Left ventricle myocardium superior (tissue), 1 donor: ENCODE measurements around the gene EVC2. TPM values are rescaled to one million over a fixed set of nuclear protein-coding genes. Genes with fewer than 3 reads are reported as not detected.
"Not testable (repeated sequence)": the region's sequence is repeated elsewhere in the genome, so short reads cannot be mapped to it uniquely, and the experiment has no call there.

Source experiments
- ATAC-seq: fragments of 200-7000 bp; cut with Tn5 transposase; one replicate; pipeline ENCODE4 v1.9.1; 2020; ENCODE audit warnings: mild to moderate bottlenecking, moderate library complexity
- DNase-seq: peaks from one replicate; pipeline ENCODE4 v3.0.0-alpha.2; 2020
- intact Hi-C: fragments of 100-400 bp; cut with micrococcal nuclease; formaldehyde crosslinking; loops from one replicate; pipeline ENCODE4 v1.11.0; 2022
- total RNA-seq: library from RNA; stranded (reverse); fragmentation: NEBNext Ultra II Directional; extraction: Animal tissue kit (Norgen Biotek cat#: 25700); gene quantifications from one replicate; pipeline ENCODE4 v1.2.1, GENCODE V29; 2021
- donor health status: DM: no; HTN: yes; CAD: no; lungs with severe emphysema.

The EVC2 gene
- total RNA-seq, 1 donor from 2014 or later = 1.5 TPM

DNA sequence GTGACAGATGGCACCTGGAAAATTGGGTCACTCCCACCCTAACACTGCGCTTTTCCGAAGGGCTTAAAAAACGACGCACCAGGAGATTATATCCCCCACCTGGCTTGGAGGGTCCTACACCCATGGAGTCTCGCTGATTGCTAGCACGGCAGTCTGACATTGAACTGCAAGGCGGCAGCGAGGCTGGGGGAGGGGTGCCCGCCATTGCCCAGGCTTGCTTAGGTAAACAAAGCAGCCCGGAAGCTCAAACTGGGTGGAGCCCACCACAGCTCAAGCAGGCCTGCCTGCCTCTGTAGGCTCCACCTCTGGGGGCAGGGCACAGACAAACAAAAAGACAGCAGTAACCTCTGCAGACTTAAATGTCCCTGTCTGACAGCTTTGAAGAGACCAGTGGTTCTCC is 114.5 kb downstream of the EVC2 start:
- ATAC-seq, DNase-seq, intact Hi-C loops: not testable (repeated sequence)

DNA sequence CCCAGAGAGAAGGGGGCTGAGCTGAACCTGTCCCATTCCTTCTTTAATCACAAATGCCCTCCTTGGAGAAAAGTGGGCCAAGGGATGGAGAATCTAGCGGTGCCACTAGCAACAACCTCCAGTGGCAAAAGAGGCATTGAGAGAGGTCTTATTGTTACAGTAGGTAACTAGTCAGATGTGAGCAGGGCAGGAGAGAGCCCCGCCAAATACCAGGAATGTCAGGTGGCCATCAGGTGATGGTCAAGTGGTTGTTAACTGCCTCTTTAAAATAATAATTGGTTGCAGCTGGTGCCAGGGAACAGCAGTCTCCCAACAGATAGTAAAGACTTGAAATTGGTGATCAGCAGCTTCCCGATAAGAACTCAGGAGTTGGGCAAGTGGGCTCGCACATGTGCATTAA is 116.1 kb downstream of the EVC2 start:
- ATAC-seq (no peak), DNase-seq (no peak)
- intact Hi-C loops = no loop called here

DNA sequence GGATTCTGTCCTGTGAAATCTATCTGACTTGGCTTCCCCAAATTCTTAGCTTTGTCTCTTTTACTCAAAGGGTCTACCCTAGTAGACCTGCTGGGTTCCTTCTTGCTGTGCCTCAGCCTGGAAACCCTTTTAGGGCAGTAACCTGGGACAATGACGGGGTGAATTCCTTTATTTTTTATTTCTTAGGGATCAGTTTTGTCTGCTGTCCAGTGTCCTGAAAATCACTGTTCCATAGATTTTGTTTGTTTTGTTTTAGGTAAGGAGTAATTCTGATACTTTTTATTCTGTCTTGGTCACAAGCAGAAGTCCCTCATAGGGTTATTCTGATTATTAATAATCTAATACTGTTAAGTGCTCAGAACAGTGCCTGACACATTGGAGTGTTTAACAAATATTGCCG is 118.9 kb downstream of the EVC2 start:
- intact Hi-C loops = no loop called here
- DNase-seq (no peak), ATAC-seq (no peak)

DNA sequence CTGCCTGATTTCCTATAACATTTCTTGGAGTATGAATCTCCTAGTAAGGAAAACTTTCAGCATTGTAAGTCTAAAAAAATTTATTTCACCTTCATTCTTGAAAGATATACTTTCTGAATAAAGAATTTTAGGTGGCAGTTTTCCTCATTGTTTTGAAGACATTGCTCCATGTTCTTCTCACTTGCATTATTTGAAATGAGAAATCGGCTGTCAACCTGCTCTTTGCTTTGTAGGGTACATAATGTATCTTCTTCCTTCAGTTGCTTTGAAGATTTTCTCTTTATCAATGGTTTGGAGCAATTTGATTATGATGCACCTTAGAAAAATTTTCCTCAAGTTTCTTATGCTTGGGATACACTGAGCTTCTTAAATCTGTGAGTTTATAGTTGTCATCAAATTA is 120.3 kb downstream of the EVC2 start:
- intact Hi-C loops = no loop called here
- no peak for ATAC-seq
- DNase-seq = no peak

DNA sequence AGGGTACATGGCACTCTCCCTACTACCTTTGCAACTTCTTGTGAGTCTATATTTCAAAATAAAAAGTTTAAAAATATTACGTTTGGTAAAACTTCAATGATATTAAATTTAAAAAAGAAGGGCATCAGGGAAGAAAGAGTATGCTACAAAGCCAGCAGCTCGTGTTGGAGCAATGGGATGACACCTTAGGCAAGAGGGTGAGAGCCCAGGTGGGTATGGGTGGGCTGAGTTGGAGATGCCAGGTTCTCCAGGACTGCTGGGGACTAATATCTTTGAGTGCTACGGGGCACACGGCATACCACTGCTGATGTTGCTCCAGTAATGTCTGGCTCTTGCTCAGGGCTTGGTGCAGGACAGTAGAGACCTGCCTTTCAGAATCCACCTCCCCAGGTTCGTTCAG is 132.4 kb downstream of the EVC2 start:
- DNase-seq = no peak
- intact Hi-C loops = no loop called here

DNA sequence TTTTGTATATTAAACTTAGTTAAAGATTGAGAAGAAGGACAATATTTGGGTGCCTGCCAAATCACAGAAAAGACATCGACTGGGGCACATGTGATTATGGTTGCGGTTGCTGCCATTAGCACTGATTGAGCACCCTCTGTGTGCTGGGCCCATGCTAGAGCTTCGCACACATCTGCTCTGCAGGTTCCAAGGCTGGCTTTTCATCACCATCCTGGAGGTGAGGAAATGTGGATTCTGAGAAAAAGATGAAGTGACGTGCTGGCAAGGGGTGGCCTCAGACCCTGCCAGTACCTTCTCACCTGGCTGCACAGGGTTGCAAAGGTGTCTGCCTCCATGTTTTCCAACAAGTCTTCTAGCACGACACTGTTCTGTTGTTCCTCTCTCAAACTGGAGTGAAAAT is 134.0 kb downstream of the EVC2 start:
- no peak for ATAC-seq
- intact Hi-C loops = no loop called here
- no peak for DNase-seq

More for the DNA sequence above, 132.4 kb downstream of the EVC2 start:
- no peak for ATAC-seq

DNA sequence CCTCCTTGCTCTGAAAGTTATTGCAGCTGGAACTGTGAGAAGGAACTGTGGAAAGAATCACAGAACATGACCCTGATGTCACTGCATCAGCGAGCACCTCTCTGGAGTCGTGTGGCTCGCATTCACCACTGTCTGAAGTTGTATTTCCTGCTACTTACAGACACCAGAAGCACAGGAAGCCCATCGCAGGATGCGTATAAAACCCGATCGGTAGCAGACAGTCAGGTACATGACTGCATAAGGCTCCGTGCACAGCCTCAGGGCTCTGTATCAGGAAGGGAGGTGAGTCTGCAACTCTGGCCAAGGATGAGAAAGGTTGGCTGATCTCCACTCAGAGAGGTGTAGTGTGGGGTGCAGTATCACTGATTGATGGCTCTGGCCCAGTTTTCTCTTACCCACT is 134.4 kb downstream of the EVC2 start:
- intact Hi-C loops = no loop called here
- ATAC-seq (no peak), DNase-seq (no peak)

DNA sequence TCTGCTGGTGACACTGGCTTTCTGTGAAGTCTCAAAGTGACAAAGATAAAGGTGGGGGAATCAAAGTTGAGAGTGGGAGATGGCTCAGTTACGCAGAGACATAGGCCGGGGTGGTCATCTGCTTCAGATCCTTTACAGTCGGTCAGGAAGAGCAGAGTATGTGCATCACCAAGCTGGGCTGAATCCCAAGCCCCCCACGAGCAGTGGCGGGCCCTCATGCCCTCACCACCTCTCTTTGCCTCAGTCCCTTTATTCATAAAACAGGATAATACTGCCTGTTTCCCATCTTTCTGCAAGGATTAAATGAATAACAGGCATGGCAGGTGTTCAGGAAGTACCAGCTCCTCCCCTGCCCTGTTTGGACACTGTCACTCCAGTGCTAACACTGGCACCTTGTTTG is 135.6 kb downstream of the EVC2 start:
- no peak for DNase-seq
- ATAC-seq = no peak

DNA sequence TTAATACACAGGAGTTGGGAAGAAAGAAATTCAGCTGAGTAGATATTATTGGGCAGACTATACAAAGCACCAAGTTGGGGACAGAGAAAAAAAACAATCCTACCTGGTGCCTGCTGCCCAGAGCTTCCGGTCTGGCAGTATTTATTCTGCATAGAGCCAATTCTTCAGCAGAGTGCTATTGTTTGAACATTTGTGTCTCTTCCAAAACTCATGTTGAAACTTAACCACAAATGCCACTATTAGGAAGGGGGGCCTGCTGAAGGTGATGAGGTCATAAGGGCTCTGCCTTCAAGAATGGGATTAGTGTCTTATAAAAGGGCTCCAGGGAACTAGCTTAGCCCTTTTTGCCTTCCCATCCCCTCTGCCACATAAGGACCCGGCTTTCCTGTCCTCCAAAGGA is 136.2 kb downstream of the EVC2 start:
- intact Hi-C loops = no loop called here
- DNase-seq (no peak), ATAC-seq (no peak)

More for the DNA sequence above, 135.6 kb downstream of the EVC2 start:
- intact Hi-C loops = no loop called here

DNA sequence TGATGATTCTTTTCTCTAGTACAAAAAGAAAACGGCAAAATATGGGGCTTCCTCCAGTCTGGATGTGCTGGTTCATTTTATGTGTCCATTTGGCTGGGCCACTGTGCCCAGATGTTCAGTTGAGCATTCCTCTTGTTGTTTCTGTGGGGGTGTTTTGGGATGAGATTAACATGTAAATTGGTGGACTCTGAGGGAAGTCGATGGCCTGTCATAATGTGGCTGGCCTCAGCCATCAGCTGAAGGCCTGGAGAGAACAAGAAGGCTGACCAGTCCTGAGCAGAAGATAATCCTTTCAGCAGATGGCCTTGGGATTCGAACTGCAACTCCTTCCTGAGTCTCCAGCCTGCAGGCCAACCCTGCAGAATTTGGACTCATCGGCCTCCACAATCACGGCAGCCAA is 136.7 kb downstream of the EVC2 start:
- ATAC-seq = no peak
- DNase-seq = no peak
- intact Hi-C loops = no loop called here

DNA sequence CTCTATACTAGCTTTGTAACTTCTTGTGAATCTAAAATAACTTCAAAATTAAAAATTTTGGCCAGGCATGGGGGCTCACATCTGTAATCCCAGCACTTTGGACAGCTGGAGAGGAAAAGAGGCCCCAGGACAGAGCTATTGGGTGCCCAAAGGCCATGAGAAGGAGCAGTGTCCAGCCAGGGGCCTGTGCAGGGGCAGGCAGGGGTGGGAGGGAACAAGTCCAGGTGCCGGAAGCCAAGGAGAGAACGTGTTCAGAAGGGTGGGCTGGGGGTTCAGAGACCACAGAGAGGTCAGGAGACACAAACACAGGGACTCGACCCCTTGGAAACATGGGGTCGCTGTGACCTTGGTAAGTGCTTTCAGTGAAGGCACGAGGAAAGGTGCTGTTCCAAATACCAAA is 138.9 kb downstream of the EVC2 start:
- intact Hi-C loops = no loop called here
- DNase-seq (no peak), ATAC-seq (no peak)

DNA sequence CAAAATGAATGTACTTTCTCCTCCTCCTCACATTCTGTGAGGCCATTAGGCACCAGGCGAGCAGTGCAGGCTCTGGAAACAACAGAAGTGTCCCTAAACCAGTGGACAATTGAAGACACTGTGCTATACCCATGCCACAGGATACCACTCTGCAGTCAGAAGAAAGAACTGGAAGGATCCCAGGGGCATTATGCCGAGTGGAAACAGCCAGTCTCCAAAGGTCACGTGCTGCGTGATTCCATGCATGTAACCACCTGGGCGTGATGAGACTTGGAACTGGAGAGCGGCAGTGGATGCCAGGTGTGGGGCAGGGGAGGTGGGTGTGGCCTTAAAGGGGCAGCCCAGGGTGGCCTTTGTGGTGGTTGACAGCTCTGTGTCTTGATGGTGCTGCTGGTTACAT is 139.4 kb downstream of the EVC2 start:
- ATAC-seq (no peak), DNase-seq (no peak)
- intact Hi-C loops = no loop called here

DNA sequence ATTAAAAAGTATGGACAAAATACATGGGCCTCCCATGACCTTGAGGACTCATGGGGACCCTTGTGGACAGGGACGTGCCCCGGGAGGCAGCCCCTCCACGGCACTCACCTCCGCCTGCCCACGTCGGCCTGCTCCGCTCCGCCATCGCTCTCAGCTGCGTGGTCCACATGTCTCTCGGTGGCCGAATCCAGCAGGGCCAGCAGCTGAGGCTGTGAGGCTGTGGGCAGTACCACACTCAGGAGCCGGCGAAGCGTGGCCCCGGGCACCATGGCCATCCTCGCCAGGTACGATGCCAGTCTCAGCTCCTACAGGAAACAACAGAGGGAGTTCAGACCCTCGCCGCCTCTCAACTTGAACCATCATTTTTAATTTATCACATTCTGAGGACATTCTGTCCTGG is 140.0 kb downstream of the EVC2 start:
- no peak for DNase-seq
- no peak for ATAC-seq
- intact Hi-C loops = no loop called here

DNA sequence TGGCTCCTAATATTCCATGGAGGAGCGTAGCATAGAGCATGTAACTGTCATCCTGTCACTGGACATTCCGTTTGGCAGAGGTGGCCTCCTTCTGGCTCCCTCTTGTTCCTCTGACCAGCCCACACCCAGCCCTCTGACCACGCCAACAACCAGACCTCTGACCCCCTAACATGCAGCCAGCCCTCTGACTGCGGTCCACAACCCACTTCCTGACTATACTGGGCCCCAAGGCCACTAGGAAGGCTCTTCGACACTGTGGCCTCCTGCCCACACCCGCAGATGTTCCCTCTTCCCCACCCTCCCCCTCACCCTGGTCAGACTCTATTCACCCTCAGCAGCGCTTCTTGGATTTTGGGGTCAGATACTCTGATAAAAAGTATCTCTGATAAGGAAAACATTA is 141.4 kb downstream of the EVC2 start:
- DNase-seq = no peak
- intact Hi-C loops = no loop called here
- no peak for ATAC-seq

DNA sequence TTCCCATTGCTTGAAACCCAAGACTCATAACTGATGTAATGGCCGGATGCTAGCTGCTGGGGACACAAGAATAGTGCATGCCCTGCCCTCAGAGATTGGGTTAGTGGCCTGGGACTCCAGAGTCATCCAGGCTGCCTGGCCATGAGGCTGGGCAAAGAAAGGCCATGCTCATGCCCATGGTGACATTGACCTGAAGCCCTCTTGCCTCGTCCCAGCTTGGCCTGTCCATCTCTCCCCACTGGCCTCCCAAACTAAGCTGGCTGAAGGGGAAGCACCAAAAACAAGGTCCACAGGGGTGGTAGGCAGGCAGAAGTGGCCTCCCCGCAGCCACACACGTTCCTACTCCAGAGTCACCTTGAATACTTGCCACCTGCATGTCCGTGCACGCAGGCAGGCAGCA is 141.8 kb downstream of the EVC2 start:
- DNase-seq = no peak
- intact Hi-C loops = no loop called here

DNA sequence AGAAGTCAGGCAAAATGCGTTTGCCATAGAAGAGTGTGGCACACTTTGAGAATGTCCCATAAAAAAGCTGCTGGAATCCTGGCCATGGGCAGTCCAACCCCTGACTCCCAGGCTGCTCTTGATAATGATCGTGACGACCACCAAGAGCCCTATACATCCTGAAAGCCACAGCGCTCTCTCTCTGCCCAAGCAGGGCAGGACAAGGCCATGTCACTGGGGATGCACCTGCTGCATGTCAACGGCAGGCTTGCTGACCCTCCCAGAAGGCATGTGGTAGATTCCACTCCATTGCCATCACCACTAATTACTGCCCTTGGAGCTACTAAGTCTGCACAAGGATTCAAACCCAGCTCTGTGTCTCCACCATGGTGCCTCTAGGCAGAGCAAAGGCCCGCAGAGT is 144.5 kb downstream of the EVC2 start:
- DNase-seq (no peak), ATAC-seq (no peak)
- intact Hi-C loops = no loop called here

More for the DNA sequence above, 141.8 kb downstream of the EVC2 start:
- ATAC-seq = no peak

DNA sequence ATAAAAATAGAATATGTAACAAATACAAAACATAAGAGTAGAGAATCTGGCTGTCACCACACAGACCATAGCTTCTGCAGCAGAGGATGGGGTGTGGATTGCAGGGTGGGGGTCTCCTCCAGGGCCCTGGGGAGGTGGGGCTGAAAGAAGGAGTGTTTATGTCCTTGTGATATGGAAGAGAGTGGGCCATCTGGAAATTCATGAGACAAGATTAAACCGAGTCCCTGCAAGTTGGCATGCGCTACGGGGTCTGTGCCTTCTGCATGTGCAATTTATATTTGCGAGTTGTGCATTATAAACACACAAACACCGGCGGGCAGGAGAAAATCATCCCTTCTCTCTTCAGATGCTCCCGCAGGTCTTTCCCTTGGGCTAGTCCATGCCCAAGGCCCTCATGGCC is 145.9 kb downstream of the EVC2 start:
- DNase-seq = no peak
- intact Hi-C loops = no loop called here
- ATAC-seq = no peak

DNA sequence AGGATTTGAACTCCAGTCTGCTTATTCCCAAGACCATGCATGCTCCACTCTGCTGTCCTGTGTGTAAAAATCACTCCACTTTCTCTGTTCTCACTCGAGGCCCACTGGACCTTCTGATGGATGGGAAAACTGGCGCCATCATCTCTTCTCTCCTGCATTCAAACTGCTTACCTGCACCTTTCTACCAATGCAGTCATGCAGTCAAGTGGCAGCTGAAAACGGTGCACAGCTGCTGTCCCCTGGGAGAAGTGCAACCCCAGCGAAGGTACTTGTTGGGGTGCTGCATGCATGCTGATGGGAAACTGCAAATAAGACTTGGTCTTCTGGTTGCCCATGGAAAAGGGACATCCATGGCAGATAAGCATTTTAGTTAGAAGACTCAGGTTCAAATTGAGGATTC is 147.1 kb downstream of the EVC2 start:
- no peak for DNase-seq
- intact Hi-C loops = no loop called here
- ATAC-seq = no peak

DNA sequence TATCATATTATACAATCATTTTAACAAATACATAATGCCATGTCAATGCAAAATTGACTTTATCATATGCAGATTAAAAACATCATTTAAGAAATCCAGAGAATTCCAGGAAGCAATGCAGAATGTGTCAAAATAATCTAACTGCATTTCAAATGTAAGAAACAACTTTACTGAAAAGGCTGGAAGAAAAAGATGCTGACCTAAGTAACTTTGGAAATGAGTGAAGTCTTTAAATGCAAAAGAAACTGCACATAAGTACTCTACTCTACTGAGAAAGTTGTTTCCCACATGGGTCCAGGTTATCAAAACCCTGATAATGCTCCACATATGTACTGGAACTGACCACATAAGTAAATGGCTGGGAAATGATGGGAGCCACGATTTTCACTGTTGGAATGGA is 149.9 kb downstream of the EVC2 start:
- DNase-seq (no peak), ATAC-seq (no peak)
- intact Hi-C loops = no loop called here

DNA sequence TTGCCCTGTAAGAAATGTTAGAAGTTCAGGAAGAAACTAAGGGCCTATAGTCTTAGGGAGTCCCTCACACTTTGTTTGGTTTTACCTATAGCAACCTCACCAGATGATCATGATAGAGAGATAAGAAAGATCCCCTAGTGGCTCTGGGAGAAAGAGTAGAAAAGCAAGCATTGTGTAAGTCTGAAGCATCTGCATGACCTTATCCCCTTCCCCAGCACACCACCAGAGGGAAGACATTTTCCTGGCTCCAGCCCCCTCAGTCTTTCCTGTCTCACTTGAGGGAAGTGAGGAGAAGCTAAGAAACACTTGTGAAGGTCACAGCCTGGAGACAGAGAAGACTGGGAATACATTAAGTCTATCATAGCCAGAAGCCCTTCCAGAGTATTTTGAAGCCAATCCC is 154.0 kb downstream of the EVC2 start:
- intact Hi-C loops = no loop called here
- ATAC-seq = no peak
- DNase-seq = no peak

DNA sequence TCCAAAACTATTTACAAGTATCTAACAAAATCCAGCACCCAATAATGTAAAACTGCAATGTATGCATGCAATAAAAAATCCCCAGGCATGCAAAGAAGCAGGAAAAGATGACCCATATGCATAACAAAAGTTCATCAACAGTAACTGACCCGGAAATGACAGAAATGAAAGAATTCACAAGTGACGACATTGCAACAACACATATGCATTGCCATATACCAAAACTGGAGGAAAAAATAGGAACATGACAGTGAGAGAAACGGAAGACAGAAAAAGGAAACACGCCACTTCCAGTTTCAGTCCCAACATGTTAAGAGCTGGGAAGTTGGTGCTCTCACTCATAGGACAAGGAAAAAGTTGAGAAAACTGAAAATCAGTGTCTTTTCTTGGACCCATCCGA is 154.6 kb downstream of the EVC2 start:
- ATAC-seq (no peak), DNase-seq (no peak)
- intact Hi-C loops = no loop called here

DNA sequence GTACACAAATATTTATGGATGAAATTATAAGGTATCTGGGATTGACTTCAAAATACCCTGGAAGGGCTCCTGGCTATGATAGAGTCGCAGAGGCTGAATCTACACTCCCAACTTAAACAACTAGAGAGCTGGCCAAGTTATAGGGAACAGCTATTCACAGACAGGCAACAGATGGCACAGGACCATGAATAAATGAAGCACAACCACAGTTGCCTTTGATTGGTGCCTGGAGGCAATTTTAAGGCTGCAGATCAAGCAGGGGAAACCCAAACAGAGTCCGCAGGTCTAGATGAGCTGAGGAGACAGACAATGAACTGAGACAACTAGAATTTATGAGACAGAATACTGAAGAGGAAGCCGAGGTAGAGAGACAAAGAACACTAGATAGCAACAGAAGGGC is 155.9 kb downstream of the EVC2 start:
- intact Hi-C loops = no loop called here
- no peak for DNase-seq
- no peak for ATAC-seq
